GM18858 (cell line): ENCODE measurements around the gene ELANE.
"Not testable (repeated sequence)": the region's sequence is repeated elsewhere in the genome, so short reads cannot be mapped to it uniquely, and the experiment has no call there.

ENCODE experiments used
- ATAC-seq: cut with Tn5 transposase; IDR thresholded peaks from one replicate; pipeline ENCODE4 v1.9.1; 2021; ENCODE audit not compliant: unreplicated experiment

The ELANE gene

GRCh38 chr19:876780-877314 lies 24.7 kb downstream of the ELANE start:
- no peak for ATAC-seq

GRCh38 chr19:877992-878660 lies 26.0 kb downstream of the ELANE start:
- not testable (repeated sequence) for ATAC-seq

GRCh38 chr19:878751-879561 lies 26.9 kb downstream of the ELANE start:
- ATAC-seq: not testable (repeated sequence)

GRCh38 chr19:879711-880438 lies 27.8 kb downstream of the ELANE start:
- no peak for ATAC-seq

- ATAC-seq: no peak
Measured at GRCh38 chr19:881385-882071, 29.4 kb downstream of the ELANE start.

- no peak for ATAC-seq
Measured at GRCh38 chr19:882871-883497, 30.9 kb downstream of the ELANE start.

- no peak for ATAC-seq
Measured at GRCh38 chr19:883661-884211, 31.6 kb downstream of the ELANE start.

- no peak for ATAC-seq
Measured at GRCh38 chr19:884420-885211, 32.5 kb downstream of the ELANE start.

- ATAC-seq: no peak
Measured at GRCh38 chr19:885536-886224, 33.6 kb downstream of the ELANE start.

GRCh38 chr19:887072-887471 lies 35.0 kb downstream of the ELANE start:
- ATAC-seq: no peak

- ATAC-seq: no peak
Measured at GRCh38 chr19:887599-887998, 35.5 kb downstream of the ELANE start.

GRCh38 chr19:888581-889385 lies 36.7 kb downstream of the ELANE start:
- ATAC-seq: no peak

- no peak for ATAC-seq
Measured at GRCh38 chr19:889662-890295, 37.7 kb downstream of the ELANE start.

GRCh38 chr19:890831-891230 lies 38.7 kb downstream of the ELANE start:
- no peak for ATAC-seq

GRCh38 chr19:891421-892200 lies 39.5 kb downstream of the ELANE start:
- not testable (repeated sequence) for ATAC-seq

GRCh38 chr19:892243-892893 lies 40.3 kb downstream of the ELANE start:
- ATAC-seq: no peak
